Panc1 (cell line): ENCODE measurements around the gene CCDC146. TPM values are rescaled to one million over a fixed set of nuclear protein-coding genes. Genes with fewer than 3 reads are reported as not detected.

Experiments used
- ATAC-seq: fragments of 200-7000 bp; cut with Tn5 transposase; 2 replicates; pipeline ENCODE4 v1.9.1; 2020; ENCODE audit warnings: mild to moderate bottlenecking, moderate library complexity
- BruUV-seq: library from RNA; stranded (reverse); fragments of 400-500 nt; replicated peaks from 2 replicates; lab custom pipeline; 2021; lab: Mats Ljungman, UMichigan
- CTCF ChIA-PET: fragments of 300-600 bp; sonication (Branson Sonifier 250); formaldehyde crosslinking; loops from one replicate; lab custom pipeline; 2022; ENCODE audit warnings: antibody characterized with exemption; lab: Charles Lee
- POLR2A ChIA-PET: fragments of 300-600 bp; sonication (Branson Sonifier 250); formaldehyde crosslinking; loops from one replicate; lab custom pipeline; 2022; ENCODE audit warnings: antibody characterized with exemption; lab: Charles Lee
- DNase-seq: peaks from one replicate; pipeline ENCODE4 v3.0.0-alpha.2; 2010; ENCODE audit warnings: low read depth, low spot score
- H3K27ac ChIP-seq: 2 replicates; pipeline ENCODE4 v1.5.1; 2011; ENCODE audit warnings: mild to moderate bottlenecking, low read length, inconsistent platforms
- H3K27me3 ChIP-seq: fragments of 200-500 bp; sonication (Bioruptor generic); 2 replicates; pipeline ENCODE4 v1.6.0; 2014; ENCODE audit warnings: low read length, inconsistent platforms; ENCODE audit not compliant: control insufficient read depth, insufficient read depth
- H3K36me3 ChIP-seq: fragments of 200-500 bp; sonication (Bioruptor generic); 2 replicates; pipeline ENCODE4 v1.5.1; 2014; ENCODE audit warnings: inconsistent platforms, mild to moderate bottlenecking, low read length, moderate library complexity; ENCODE audit not compliant: control insufficient read depth, insufficient read depth
- H3K4me1 ChIP-seq: 2 replicates; pipeline ENCODE4 v1.5.1; 2011; ENCODE audit warnings: inconsistent platforms, mild to moderate bottlenecking, low read length, moderate library complexity; ENCODE audit not compliant: control insufficient read depth, insufficient read depth
- H3K4me3 ChIP-seq, 2 experiments: 2 replicates each; pipeline ENCODE4 v1.5.1; 2011 to 2012; ENCODE audit warnings: low read depth in 2 of 2, low read length in 2 of 2, mild to moderate bottlenecking in 2 of 2, inconsistent platforms in 1 of 2, moderate library complexity in 1 of 2
- H3K9me3 ChIP-seq: fragments of 200-500 bp; sonication (Bioruptor generic); 2 replicates; pipeline ENCODE4 v1.5.1; 2014; ENCODE audit warnings: low read depth, mild to moderate bottlenecking, inconsistent platforms, low read length, moderate library complexity; ENCODE audit not compliant: control insufficient read depth, insufficient read depth
- CTCF ChIP-seq: fragments of 450-650 bp; IDR thresholded peaks from 2 replicates; pipeline ENCODE4 v1.5.1; 2017; ENCODE audit warnings: mild to moderate bottlenecking
- POLR2AphosphoS5 ChIP-seq: IDR thresholded peaks from 2 replicates; pipeline ENCODE4 v1.6.1; 2012; ENCODE audit warnings: mild to moderate bottlenecking, low read depth, low read length, moderate library complexity
- REST ChIP-seq, 2 experiments: IDR thresholded peaks; 2 replicates each; pipeline ENCODE4 v1.6.1; 2011 to 2012; ENCODE audit warnings: low read depth in 2 of 2, control low read depth in 1 of 2, low read length in 1 of 2, mild to moderate bottlenecking in 1 of 2, moderate library complexity in 1 of 2; ENCODE audit not compliant: insufficient read depth in 1 of 2
- SIN3A ChIP-seq: IDR thresholded peaks from 2 replicates; pipeline ENCODE4 v1.6.1; 2012; ENCODE audit warnings: low read depth, mild to moderate bottlenecking, low read length, moderate library complexity, borderline replicate concordance; ENCODE audit not compliant: insufficient read depth
- TCF7L2 ChIP-seq: IDR thresholded peaks from 2 replicates; pipeline ENCODE4 v1.6.1; 2011; ENCODE audit warnings: mild to moderate bottlenecking, low read depth, low read length, inconsistent platforms
- in situ Hi-C: cut with HindIII; loops from 2 replicates; pipeline ENCODE4 v1.10.0; 2016; ENCODE audit warnings: low sequenced_read_pairs, low pct_unique_long_range_greater_than_20kb
- intact Hi-C: fragments of 100-400 bp; cut with micrococcal nuclease; formaldehyde crosslinking; loops from one replicate; pipeline ENCODE4 v1.10.0; 2022; ENCODE audit not compliant: unreplicated experiment
- total RNA-seq: library from RNA; stranded (reverse); gene quantifications from one replicate; pipeline ENCODE4 v1.2.1, GENCODE V29; 2021; ENCODE audit not compliant: unreplicated experiment

CCDC146 gene
- total RNA-seq, 1 experiment from 2014 or later = 1.2 TPM

- BruUV-seq = no TSS peak
- no peak for DNase-seq
- ATAC-seq = no peak
- no peaks in the 10 kb centered on the region for H3K9me3 ChIP-seq
- intact Hi-C loops = no loop called here
- ChIA-PET POLR2A (no interaction called here), CTCF (no interaction called here)
- in situ Hi-C loops = no loop called here
- H3K27ac ChIP-seq = no peak overlapping the region
- H3K4me1 ChIP-seq = no peaks in the 10 kb centered on the region
- TF ChIP-seq POLR2AphosphoS5 (no peak), TCF7L2 (no peak), SIN3A (no peak), CTCF (peak; percentile 11; the same call in 1 of the 2 replicates), REST (IDR thresholded peaks at IDR 0.05; ENCODE audit: insufficient read depth in 1 of 2, low read depth in 2 of 2, low read length in 1 of 2) (no peak)
- no peak overlapping the region for H3K4me3 ChIP-seq
- H3K27me3 ChIP-seq = no peaks in the 10 kb centered on the region
- no peaks in the 10 kb centered on the region for H3K36me3 ChIP-seq
Observed at GRCh38 chr7:77315182-77315591, 192.8 kb downstream of the CCDC146 start.

GRCh38 chr7:77316219-77316978 lies 194.0 kb downstream of the CCDC146 start:
- in situ Hi-C loops = no loop called here
- TF ChIP-seq REST (IDR thresholded peaks at IDR 0.05; ENCODE audit: insufficient read depth in 1 of 2, low read depth in 2 of 2, low read length in 1 of 2) (no peak), CTCF (no peak), POLR2AphosphoS5 (no peak)
- Histone ChIP-seq H3K36me3 (no peaks in the 10 kb centered on the region), H3K27me3 (no peaks in the 10 kb centered on the region), H3K4me1 (no peaks in the 10 kb centered on the region), H3K9me3 (no peaks in the 10 kb centered on the region), H3K27ac (no peak overlapping the region), H3K4me3 (no peak overlapping the region)
- DNase-seq = no peak
- ChIA-PET CTCF (no interaction called here), POLR2A (interaction anchor here (0.5 to 0.6 kb wide), 2 partner anchors 12 to 30 kb away, joined by 3 to 6 read pairs; no protein-coding TSS in a partner anchor)
- ATAC-seq = no peak
- no TSS peak for BruUV-seq
- intact Hi-C loops = no loop called here
